NK-92 (cell line): Measurements from ENCODE around the gene ECE1.

Experiments used
- DNase-seq: peaks from one replicate; lab custom pipeline; 2025; ENCODE audit not compliant: unreplicated experiment; lab: John Stamatoyannopoulos, UW

The ECE1 gene

GRCh38 chr1:21325731-21326387 lies 35.6 kb upstream of the ECE1 start:
- no peak for DNase-seq

DNA sequence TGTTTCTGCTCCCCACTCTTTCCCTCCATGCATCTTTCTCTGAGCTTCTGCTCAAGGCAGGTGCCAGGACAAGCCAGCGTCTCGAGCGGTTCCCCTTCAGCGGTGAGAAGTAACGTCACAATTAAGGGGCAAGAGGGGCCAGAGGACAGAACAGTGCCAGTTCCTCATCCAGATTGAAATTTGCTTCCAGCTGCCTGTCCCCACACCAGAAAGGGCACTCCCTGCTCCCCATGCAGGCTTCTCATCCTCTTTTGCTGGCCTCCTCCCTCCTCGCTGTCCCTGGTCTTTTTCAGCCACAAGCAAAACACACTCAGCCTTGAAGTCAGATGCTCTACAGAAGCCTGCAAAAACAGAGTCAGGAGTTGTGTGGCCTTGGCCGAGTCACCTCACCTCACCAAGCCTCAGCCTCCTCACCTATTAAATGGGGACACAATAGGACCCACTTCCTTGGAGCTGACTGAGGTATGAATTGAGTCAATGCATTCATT lies 35.0 kb upstream of the ECE1 start:
- no peak for DNase-seq

DNA sequence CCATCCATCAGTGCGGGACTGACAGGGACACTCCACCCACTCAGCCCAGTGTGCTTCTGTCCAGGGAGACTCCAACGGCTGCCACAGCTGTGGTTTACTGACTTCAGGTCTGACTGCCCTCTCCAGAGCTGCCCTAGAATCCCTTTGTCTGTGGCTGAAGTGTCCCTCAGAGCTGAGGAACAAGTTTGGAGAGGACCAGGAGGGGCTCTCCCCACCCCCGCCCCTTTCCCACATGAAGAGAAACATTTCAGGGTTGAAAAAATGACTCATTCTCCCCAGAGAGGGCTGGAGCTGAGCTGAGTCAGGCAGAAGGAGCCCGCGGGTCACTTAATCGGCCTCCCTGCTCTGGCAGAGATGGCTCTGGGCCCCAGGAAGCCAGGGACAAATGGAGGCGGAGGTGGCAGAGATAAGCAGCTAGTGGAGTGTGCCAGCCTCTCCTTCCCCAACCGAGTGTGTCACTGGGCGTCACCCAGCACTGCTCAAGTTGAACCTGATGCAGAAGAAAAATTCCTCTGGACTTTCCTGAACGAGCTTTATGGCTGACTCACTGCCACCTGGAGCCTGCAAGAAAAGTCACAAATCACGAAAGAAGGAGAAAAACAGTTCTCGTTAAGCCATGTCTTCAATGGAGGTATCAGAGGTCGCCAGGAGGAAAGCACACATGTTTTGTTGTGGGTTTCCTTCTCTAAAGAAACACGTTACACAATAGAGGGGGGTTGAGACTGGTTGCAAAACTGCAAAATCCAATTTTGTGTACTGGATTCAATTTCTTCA lies 34.3 kb upstream of the ECE1 start:
- no peak for DNase-seq

DNA sequence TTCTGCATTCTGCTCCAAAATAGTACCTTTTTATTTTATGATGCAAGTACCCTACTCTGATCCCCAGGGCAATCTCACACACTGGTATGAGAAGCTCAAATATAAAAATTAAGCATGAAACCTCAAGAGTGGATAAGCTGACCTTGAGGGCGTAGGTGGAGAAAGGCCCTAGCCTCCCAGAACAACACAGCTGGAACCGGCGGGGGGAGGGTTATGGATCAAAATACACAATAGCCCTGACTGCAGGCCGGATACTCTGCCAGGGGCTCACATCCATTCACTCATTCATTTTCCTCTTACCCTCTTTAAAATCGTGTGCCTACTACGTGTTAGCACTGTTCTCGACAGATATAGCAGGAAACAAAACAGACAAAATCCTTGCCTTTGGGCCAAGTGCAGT lies 32.8 kb upstream of the ECE1 start:
- no peak for DNase-seq

DNA sequence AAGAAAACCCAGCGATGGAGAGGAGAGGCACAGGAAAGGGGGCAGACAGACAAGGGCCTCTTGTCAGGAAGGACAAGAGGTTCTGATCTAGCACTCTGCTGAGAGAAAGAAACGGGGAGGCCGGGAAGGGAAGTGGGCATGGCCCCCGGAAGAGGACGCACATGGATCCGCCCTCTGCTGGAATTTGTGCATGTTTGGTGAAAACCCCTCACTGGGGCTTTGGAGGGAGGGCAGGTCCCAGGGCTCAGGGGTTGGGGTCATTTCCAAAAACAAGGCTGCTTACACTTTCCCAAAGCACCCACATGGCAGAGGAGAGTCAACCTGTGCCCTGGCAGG lies 32.4 kb upstream of the ECE1 start:
- DNase-seq = no peak

DNA sequence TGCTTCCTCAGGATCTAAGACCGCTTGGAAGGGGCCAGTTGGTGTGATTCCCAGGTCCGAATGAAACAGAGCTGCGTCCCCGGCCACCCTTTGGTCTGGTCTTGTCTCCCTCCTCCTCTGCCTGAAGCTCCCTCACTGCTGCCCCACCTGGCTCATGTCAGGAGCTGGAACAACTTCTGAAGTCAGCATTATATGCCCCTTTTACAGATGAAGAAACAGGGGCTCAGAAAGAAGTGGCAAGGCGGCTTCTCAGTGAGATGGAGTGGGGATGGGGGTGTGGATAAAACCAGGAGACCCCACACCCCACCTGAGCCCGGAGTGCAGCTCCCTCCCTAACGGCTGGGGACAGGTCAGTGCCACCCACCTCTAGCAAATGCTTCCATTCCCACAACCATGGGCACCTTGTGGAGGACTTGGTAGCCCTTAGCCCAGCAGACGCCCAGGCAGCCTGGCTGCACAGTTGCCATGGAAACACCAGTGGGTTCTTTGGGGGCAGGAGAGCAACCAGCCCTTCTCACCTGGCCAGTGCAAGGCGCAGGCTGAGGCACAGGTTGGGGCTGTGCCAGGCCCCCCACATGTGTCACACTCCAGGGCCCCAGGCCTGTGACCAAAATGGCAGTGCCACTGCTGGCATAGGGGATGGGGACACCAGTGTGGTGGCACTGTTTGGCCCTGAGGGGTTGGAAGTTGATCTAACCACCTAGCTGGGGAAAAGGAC lies 31.9 kb upstream of the ECE1 start:
- no peak for DNase-seq

DNA sequence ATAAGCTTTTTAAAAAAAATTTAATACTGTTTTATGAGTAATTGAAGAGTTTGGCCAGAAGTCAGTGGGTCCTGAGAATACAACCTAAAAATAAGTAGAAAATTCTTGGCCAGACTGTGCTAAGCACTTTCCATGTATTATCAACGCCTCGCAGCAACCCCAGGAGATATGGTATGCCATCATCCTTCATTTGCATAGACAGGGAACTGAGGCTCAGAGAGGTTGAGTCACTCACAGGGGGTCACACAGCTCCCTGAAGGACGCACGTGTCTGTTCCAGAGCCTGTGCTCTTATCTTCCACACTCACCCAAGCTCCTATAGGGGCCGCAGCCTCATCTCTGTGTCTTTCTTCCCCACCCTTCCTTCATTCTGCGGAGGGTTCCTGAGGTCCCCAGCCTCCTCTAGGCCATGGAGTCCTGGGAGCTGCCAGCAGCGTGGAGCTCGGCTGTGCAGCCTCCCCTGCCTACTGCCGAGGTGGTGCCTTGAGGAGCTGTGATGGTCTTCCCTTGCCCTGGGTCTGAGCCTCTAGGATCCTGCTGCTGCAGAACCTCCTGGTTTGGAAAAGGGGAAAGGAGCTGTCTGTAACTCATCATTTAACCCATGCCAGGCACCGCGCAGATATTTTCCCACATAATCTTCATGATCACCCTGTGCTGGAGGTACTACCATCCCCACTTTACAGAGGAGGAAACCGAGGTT lies 30.3 kb upstream of the ECE1 start:
- DNase-seq = no peak

- DNase-seq = no peak
These were observed 29.5 kb upstream of the ECE1 start for GRCh38 chr1:21319447-21320407.

DNA sequence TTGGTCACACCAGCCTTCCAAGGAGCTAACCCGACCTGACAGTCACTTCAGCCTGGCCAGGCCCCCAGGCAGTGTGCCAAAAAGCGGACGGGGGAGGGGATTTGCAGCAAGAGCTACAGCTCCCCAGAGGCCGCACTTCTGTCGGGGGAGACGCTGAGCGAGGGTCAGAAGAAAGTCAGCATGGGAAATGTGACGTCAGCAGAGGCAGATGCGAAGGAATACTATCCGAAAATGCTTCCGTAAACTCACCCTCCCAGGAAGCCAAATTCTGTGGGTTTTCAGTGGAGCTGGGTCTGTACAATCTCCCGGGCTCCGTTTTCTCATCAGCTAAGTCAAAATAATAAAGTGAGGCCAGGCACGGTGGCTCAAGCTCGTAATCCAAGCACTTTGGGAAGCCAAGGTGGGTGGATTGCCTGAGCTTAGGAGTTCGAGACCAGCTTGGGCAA lies 28.5 kb upstream of the ECE1 start:
- no peak for DNase-seq

DNA sequence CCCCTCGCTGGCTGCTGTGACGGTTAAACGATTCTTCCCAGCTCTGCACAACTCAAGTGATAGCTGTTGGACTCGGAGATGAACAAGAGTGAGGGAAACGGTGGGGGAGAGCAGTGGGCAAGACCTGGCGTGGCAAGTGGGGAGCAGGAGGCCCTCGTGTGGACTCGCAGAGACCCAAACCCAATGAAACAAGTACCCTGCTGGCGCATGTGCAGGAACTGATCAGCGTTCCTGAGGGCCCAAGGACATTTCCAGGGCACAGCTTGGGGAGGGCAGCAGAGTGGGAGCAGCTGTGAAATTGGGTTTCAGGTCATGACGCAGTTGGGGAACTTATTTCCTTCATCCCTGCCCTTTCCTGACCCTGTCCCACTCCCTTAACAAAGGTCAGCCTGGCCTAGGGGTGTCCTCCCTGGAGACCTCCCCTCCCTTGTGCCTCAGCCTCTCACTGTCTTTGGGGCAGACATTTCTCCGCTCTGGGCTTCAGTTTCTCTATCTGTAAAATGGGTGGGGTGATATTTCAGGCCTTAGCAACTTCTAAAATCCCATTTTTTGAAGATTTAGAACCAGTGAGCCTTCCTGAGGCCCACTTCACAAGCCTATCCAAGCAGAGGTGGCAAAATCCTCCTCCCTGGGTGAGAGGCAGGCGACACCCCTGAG lies 27.9 kb upstream of the ECE1 start:
- DNase-seq = no peak

GRCh38 chr1:21317690-21318043 lies 27.4 kb upstream of the ECE1 start:
- no peak for DNase-seq

DNA sequence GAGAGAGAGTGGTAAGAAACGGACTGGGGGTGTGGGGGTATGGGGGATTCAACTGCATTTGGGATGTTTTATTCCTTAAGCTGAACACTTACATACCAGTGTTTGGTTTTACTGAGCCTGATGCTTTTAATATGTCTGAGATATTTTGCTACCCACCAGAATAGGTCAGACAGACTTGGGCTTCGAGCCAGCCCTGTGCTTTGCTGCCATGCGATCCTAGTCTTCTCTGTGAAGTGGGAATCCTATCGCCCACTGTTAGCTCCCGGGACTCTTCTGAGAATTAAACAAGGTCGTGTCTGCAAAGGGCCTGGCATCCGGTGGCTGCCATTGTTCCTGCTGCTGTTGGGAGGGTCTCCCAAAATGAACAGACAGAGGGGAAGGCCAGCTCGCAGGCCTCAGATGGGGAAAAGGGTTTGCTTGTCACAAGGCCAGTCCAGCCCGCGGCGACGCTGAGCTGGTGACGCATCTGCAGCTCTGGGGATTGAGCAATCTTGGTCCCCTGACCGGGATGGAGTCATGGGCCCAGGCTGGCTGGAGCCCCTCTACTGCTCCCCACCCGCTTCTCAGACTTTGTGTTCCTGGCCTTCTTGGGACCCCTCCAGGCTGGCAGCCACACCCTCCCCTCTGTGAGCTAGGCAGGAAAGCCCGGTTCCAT lies 26.9 kb upstream of the ECE1 start:
- DNase-seq = no peak

DNA sequence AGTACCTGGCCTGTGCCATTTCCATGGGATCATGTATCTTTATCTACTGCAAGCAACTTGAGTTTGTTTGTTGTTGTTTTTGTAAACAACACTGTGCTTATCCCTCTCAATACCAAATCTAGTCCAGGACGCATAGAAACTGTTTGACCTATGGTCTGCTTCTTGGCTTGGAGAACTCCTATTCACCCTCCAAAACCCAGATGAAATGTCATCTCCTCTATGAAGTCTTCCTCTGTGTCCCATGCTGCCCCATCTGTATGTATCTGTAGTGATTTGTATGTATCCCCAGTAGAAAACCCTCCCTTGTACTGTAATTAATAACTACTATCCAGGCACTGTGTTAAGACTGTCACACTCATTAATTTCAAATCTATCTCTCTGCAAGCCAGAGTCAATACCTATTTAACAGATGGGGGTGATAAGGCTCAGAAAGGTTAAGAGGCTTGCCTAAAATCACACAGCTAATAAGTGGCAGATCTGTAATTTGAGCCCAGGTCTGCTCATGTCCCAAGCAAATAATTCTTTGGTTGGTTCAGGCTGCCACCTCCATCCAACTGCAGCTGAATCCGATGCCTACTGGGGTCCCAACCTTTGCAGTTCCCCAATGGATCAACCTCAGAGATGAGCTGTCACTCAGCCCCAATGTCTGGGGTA lies 24.6 kb upstream of the ECE1 start:
- DNase-seq = no peak

DNA sequence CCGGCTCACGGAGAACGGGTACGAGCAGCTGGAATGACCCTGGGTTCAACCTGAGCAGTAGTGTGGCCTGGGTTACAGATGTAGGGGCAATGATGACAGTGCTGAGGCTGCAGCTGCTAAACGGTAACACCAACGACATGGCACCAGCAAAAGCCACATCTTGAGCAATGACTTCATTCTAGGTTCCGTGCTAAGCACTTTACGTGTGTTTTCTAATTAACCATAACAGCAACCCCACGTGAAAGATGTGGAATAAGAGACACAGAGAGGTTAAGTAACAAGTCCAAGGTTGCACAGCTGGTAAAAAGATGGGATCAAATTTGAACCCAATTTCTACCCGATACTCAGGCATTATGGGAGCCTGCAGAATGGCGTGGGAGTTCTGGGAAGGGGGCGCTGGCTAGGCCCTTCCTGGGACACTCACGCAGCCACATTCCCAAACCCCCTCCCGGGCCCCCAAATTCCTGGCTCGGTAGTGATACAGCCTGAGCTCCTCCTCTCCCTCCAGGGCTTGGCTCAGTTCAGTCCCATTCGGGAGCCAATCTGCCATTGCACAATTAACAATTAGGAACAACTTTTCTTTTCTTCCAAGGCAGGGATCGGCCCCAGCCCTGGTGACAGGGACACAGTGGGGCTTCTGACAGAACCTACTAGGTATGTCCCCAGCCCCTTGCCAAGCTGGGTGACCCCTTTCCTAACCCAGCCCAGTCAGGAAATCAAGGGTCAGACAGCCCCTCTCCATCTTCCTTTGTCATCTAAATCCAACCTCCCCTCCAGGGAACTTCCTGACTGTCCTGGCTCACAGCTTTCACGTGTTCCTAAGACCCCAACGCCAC lies 23.8 kb upstream of the ECE1 start:
- DNase-seq = no peak

DNA sequence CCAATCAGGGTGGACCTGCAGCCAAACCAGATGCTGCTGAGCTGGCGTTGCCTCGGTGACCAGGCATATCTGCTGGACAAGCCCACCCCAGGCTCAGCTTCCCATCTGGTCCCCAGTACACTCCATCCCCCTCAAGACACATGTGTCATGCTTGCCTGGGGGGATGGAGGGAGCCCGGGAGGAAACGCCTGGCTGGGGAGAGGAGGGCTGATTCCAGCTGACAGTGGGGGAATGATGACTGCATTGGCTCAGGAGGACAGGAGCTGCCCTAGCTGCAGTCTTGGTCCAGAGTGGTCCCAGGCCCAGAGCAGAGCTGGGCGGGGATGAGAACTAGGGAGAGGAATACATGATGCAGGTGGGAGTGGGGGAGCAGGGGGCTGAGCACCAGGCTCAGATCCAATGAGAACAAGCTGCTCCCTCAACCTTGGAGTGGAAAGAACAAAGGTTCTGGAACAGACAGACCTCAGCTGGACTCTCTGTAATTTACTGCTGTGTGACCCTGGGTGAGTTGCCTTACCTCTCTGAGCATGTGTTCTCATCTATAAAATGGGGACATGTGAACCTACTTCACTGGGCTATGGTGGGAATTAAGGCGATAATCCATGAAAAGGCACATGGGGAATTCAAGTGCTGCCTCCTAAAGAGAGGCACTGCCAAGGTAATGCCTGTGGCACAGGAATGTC lies 23.1 kb upstream of the ECE1 start:
- no peak for DNase-seq

- no peak for DNase-seq
These were observed 22.2 kb upstream of the ECE1 start for GRCh38 chr1:21312407-21312992.

- DNase-seq = no peak
These were observed 20.8 kb upstream of the ECE1 start for GRCh38 chr1:21311016-21311415.
